ENCODE data around the gene UNC13B. TPM values are rescaled to one million over a fixed set of nuclear protein-coding genes. Genes with fewer than 3 reads are reported as not detected.

Gene UNC13B
- total and polyA plus RNA-seq, 2 experiments from 2014 or later: 7.1 to 24.3 TPM

DNA sequence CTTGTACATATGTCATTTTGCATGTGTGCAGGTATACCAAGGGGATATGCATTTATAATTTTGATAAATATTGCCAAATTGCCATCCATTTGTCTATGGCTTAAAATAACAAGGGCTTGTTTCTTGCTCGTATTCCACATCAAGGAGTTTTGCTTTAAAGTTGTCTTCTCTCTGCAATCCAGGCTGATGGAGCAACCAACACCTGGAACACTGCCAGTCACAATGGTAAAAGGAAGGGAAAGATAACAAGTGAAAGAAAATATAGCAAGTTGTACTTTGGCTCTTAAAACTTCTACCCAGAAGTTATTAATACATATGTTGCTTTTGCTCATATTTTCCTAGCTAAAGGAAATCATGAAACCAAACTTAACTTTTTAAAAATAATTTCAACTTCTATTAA lies 156.9 kb downstream of the UNC13B start:
- Histone ChIP-seq H3K36me3 (replicated peaks; ENCODE audit: insufficient read depth, low read depth) (no peaks in the 10 kb centered on the region), H4K20me1 (ENCODE audit: insufficient read depth, poor library complexity, severe bottlenecking) (no peaks in the 10 kb centered on the region), H3K4me3 (no peak overlapping the region), H3K27ac (no peak overlapping the region), H3K4me2 (no peak overlapping the region), H3K9me2 (replicated peaks; ENCODE audit: insufficient read depth) (no peaks in the 10 kb centered on the region), H3K79me2 (no peaks in the 10 kb centered on the region), H3K4me1 (ENCODE audit: insufficient read depth) (no peaks in the 10 kb centered on the region), H3K9me3 (ENCODE audit: low read depth) (no peaks in the 10 kb centered on the region), H2AFZ (no peak overlapping the region), H3K27me3 (no peaks in the 10 kb centered on the region)
- DNase-seq (ENCODE audit: low spot score): no peak
- WGBS (ENCODE audit: low lambda C conversion rate, missing lambda C conversion rate): 78% methylated on average over 1 of the region's 1 CpG
- TF ChIP-seq EZH2 (IDR thresholded peaks at IDR 0.05; ENCODE audit: borderline replicate concordance) (no peak), EZH2phosphoT487 (IDR thresholded peaks at IDR 0.05; ENCODE audit: low read depth, severe bottlenecking, unreplicated experiment) (no peak)
- TF ChIP-seq, protein P1, sequence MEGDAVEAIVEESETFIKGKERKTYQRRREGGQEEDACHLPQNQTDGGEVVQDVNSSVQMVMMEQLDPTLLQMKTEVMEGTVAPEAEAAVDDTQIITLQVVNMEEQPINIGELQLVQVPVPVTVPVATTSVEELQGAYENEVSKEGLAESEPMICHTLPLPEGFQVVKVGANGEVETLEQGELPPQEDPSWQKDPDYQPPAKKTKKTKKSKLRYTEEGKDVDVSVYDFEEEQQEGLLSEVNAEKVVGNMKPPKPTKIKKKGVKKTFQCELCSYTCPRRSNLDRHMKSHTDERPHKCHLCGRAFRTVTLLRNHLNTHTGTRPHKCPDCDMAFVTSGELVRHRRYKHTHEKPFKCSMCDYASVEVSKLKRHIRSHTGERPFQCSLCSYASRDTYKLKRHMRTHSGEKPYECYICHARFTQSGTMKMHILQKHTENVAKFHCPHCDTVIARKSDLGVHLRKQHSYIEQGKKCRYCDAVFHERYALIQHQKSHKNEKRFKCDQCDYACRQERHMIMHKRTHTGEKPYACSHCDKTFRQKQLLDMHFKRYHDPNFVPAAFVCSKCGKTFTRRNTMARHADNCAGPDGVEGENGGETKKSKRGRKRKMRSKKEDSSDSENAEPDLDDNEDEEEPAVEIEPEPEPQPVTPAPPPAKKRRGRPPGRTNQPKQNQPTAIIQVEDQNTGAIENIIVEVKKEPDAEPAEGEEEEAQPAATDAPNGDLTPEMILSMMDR (IDR thresholded peaks at IDR 0.05; ENCODE audit: poor library complexity): no peak

DNA sequence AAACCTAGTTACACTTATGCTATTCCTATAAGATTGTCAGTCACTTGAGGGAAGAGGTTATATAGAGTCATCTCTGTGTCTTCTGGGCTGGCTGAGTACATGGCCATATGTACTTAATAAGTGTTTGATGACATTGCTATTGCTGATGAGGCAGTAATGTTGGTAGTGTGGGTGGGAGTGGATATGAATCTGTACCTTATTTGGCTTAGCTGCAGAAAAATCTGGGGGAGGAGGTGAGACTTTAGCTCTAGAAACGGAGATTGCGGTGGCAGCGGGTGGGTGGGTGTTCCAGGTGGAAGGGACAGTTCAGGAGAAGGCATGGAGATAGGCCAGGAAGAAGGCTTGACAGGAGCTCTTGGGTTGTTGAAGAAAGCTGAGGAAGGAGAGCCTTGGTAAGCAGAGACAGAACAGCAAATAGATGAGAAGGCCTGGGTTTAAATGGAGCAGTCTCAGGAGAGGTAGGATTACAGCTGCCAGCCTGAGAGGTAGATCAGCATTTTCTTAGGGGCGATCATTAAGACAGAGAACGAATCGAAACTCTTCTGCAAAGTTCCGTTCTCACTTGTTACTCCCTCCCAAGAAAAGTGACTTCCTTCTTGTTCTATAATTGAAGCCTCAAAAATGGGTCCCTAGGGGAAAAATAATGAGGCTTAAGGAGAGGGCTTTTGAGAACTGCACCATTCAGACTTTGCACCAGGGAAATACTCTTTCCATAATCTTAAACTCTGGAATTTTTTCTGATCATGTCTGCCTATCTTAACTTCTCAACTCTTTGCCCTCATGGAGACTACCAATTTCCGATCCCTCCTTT lies 160.5 kb downstream of the UNC13B start:
- no peak overlapping the region for H3K27ac ChIP-seq
- TF ChIP-seq EZH2phosphoT487 (IDR thresholded peaks at IDR 0.05; ENCODE audit: low read depth, severe bottlenecking, unreplicated experiment): no peak
- no peak for TF ChIP-seq EZH2 (IDR thresholded peaks at IDR 0.05; ENCODE audit: borderline replicate concordance)
- TF ChIP-seq, protein P1 (IDR thresholded peaks at IDR 0.05; ENCODE audit: poor library complexity): no peak
- no peak overlapping the region for H3K4me3 ChIP-seq
- no peaks in the 10 kb centered on the region for H3K36me3 ChIP-seq (replicated peaks; ENCODE audit: insufficient read depth, low read depth)
- no peaks in the 10 kb centered on the region for H3K9me3 ChIP-seq (ENCODE audit: low read depth)
- H3K4me1 ChIP-seq (ENCODE audit: insufficient read depth): no peaks in the 10 kb centered on the region
- no peak overlapping the region for H2AFZ ChIP-seq
- H3K79me2 ChIP-seq: no peaks in the 10 kb centered on the region
- H4K20me1 ChIP-seq (ENCODE audit: insufficient read depth, poor library complexity, severe bottlenecking): no peaks in the 10 kb centered on the region
- no peak for DNase-seq (ENCODE audit: low spot score)
- H3K27me3 ChIP-seq: no peaks in the 10 kb centered on the region
- 94% methylated on average over 8 of the region's 8 CpGs for WGBS (ENCODE audit: low lambda C conversion rate, missing lambda C conversion rate)
- H3K9me2 ChIP-seq (replicated peaks; ENCODE audit: insufficient read depth): no peaks in the 10 kb centered on the region
- no peak overlapping the region for H3K4me2 ChIP-seq

DNA sequence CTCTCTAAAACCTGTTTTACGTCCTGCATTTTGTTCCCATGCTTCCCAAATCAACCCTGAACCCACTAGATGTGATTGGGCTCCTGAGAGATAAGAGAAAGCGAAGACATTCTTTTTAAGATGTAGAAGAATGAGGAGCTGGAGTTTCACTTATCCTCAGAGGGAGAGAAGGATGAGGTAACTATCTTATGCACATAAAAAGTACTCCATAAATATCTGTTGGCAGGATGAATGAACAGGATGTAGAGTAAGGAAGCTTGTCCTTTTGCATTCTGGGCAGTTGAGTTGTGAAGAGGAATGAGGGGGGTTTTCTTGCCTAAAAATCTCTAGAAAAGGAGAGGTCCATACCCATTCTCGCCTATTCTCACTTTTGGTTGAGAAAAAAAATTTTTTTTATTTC lies 163.2 kb downstream of the UNC13B start:
- Histone ChIP-seq H3K9me2 (replicated peaks; ENCODE audit: insufficient read depth) (no peaks in the 10 kb centered on the region), H3K4me1 (ENCODE audit: insufficient read depth) (no peaks in the 10 kb centered on the region), H3K36me3 (replicated peaks; ENCODE audit: insufficient read depth, low read depth) (no peaks in the 10 kb centered on the region), H3K27me3 (no peaks in the 10 kb centered on the region), H3K27ac (no peak overlapping the region), H2AFZ (no peak overlapping the region), H3K4me3 (no peak overlapping the region), H3K79me2 (no peaks in the 10 kb centered on the region), H3K4me2 (no peak overlapping the region), H4K20me1 (ENCODE audit: insufficient read depth, poor library complexity, severe bottlenecking) (no peaks in the 10 kb centered on the region), H3K9me3 (ENCODE audit: low read depth) (no peaks in the 10 kb centered on the region)
- no peak for DNase-seq (ENCODE audit: low spot score)
- WGBS (ENCODE audit: low lambda C conversion rate, missing lambda C conversion rate): 94% methylated on average over 3 of the region's 3 CpGs
- TF ChIP-seq EZH2phosphoT487 (IDR thresholded peaks at IDR 0.05; ENCODE audit: low read depth, severe bottlenecking, unreplicated experiment): no peak
- TF ChIP-seq EZH2 (IDR thresholded peaks at IDR 0.05; ENCODE audit: borderline replicate concordance): no peak
- TF ChIP-seq, protein P1 (IDR thresholded peaks at IDR 0.05; ENCODE audit: poor library complexity): no peak
